ENCODE results near the gene SLC25A21. TPM values are rescaled to one million over a fixed set of nuclear protein-coding genes. Genes with fewer than 3 reads are reported as not detected.

Gene SLC25A21
- total and polyA plus RNA-seq, 2 experiments from 2014 or later, result 10.6 to 12.1 TPM

DNA sequence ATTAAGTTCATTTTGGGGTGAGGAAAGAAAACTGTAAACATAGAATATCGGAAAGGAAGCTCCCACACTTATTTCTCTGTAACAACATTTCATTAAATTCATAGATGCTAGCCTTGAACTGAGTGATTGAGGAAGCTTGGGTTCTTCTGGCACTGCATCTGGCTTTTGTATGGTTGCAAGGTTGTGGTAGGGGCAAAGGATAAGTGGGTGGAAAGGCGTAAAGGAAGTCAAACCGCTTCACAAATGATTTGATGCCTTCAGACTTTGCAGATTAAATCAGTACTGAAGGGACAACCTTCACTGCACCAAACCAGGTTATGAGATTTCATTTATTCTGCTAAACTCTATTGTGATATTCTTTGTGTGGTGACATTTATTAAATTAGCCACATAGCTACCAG is 538.8 kb downstream of the SLC25A21 start (continued):
- TF ChIP-seq, protein P1, sequence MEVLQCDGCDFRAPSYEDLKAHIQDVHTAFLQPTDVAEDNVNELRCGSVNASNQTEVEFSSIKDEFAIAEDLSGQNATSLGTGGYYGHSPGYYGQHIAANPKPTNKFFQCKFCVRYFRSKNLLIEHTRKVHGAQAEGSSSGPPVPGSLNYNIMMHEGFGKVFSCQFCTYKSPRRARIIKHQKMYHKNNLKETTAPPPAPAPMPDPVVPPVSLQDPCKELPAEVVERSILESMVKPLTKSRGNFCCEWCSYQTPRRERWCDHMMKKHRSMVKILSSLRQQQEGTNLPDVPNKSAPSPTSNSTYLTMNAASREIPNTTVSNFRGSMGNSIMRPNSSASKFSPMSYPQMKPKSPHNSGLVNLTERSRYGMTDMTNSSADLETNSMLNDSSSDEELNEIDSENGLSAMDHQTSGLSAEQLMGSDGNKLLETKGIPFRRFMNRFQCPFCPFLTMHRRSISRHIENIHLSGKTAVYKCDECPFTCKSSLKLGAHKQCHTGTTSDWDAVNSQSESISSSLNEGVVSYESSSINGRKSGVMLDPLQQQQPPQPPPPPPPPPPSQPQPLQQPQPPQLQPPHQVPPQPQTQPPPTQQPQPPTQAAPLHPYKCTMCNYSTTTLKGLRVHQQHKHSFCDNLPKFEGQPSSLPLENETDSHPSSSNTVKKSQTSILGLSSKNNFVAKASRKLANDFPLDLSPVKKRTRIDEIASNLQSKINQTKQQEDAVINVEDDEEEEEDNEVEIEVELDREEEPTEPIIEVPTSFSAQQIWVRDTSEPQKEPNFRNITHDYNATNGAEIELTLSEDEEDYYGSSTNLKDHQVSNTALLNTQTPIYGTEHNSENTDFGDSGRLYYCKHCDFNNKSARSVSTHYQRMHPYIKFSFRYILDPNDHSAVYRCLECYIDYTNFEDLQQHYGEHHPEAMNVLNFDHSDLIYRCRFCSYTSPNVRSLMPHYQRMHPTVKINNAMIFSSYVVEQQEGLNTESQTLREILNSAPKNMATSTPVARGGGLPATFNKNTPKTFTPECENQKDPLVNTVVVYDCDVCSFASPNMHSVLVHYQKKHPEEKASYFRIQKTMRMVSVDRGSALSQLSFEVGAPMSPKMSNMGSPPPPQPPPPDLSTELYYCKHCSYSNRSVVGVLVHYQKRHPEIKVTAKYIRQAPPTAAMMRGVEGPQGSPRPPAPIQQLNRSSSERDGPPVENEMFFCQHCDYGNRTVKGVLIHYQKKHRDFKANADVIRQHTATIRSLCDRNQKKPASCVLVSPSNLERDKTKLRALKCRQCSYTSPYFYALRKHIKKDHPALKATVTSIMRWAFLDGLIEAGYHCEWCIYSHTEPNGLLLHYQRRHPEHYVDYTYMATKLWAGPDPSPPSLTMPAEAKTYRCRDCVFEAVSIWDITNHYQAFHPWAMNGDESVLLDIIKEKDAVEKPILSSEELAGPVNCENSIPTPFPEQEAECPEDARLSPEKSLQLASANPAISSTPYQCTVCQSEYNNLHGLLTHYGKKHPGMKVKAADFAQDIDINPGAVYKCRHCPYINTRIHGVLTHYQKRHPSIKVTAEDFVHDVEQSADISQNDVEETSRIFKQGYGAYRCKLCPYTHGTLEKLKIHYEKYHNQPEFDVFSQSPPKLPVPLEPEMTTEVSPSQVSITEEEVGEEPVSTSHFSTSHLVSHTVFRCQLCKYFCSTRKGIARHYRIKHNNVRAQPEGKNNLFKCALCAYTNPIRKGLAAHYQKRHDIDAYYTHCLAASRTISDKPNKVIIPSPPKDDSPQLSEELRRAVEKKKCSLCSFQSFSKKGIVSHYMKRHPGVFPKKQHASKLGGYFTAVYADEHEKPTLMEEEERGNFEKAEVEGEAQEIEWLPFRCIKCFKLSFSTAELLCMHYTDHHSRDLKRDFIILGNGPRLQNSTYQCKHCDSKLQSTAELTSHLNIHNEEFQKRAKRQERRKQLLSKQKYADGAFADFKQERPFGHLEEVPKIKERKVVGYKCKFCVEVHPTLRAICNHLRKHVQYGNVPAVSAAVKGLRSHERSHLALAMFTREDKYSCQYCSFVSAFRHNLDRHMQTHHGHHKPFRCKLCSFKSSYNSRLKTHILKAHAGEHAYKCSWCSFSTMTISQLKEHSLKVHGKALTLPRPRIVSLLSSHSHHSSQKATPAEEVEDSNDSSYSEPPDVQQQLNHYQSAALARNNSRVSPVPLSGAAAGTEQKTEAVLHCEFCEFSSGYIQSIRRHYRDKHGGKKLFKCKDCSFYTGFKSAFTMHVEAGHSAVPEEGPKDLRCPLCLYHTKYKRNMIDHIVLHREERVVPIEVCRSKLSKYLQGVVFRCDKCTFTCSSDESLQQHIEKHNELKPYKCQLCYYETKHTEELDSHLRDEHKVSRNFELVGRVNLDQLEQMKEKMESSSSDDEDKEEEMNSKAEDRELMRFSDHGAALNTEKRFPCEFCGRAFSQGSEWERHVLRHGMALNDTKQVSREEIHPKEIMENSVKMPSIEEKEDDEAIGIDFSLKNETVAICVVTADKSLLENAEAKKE (CRISPR knock-in tag; IDR thresholded peaks at IDR 0.05), result no peak
- TF ChIP-seq ZNF114 (CRISPR knock-in tag; IDR thresholded peaks at IDR 0.05) (no peak), JUNB (IDR thresholded peaks at IDR 0.05; ENCODE audit: unreplicated experiment) (no peak), POLR2AphosphoS5 (IDR thresholded peaks at IDR 0.05; ENCODE audit: low read depth) (no peak), ZNF331 (CRISPR knock-in tag; IDR thresholded peaks at IDR 0.05; ENCODE audit: low read depth) (no peak)

Small RNAs within 50 kb of the gene (microRNA-seq; reads per million reads assigned to microRNA genes)
- gene MIR4503, result not detected

Small RNAs within 50 kb of the gene (small RNA-seq; reads per million reads assigned to genes)
- gene MIR4503 (ENCODE audit: low replicate concordance) (not detected), gene RNU6-273P (ENCODE audit: low replicate concordance) (not detected)

Other genes starting within 250 kb of the SLC25A21 start
- 21.7 and 24.8 TPM in 2 replicates for gene MIPOL1, start 25.3 kb upstream of the SLC25A21 start, total RNA-seq (2014; rRNA removed; shearing (Covaris generic))
- 12.5 and 16.6 TPM in 2 replicates for gene MIPOL1, start 25.3 kb upstream of the SLC25A21 start, polyA plus RNA-seq (2016; fragmentation: Nextera tagmentation; extraction: Ambion mirVana)

Measured in GM23338 (cell line).